Peyer's patch (tissue), 4 donors: Measurements from ENCODE around the gene TBX10. TPM values are rescaled to one million over a fixed set of nuclear protein-coding genes. Genes with fewer than 3 reads are reported as not detected.

Source experiments
- DNase-seq, 3 donors: peaks; one replicate each; pipeline ENCODE4 v3.0.0-alpha.2; 2017 to 2019
- H3K27ac ChIP-seq, 4 donors: fragments of 200-600 bp; sonication (generic); one replicate each; pipeline ENCODE4 v1.5.1; 2016 to 2019
- H3K27me3 ChIP-seq, 2 donors: fragments of 200-600 bp; sonication (generic); one replicate each; pipeline ENCODE4 v1.5.1; 2019
- H3K36me3 ChIP-seq, 3 donors: fragments of 200-600 bp; sonication (generic); one replicate each; pipeline ENCODE4 v1.5.1; 2016 to 2019
- H3K4me1 ChIP-seq, 4 donors: fragments of 200-600 bp; sonication (generic); one replicate each; pipeline ENCODE4 v1.5.1; 2016 to 2019
- H3K4me3 ChIP-seq, 4 donors: fragments of 200-600 bp; sonication (generic); 1 replicate in 3 of 4; 2 replicates in 1 of 4; pipeline ENCODE4 v1.5.1; 2016 to 2019; ENCODE audit warnings: mild to moderate bottlenecking in 1 of 4
- H3K9me3 ChIP-seq, 4 donors: fragments of 200-600 bp; sonication (generic); one replicate each; pipeline ENCODE4 v1.5.1; 2016 to 2019; ENCODE audit warnings: mild to moderate bottlenecking in 1 of 4
- POLR2A ChIP-seq, 2 donors: fragments of 450-650 bp; IDR thresholded peaks; one replicate each; pipeline ENCODE4 v1.5.1; 2017; ENCODE audit warnings: antibody characterized with exemption in 2 of 2, mild to moderate bottlenecking in 2 of 2, moderate library complexity in 2 of 2
- total RNA-seq, 4 donors: library from RNA; depleted of rRNA; stranded (reverse); fragments of >200 nt; gene quantifications; one replicate each; pipeline ENCODE4 v1.1.0, GENCODE V29; 2016
- TF ChIP-seq, protein P1 (sequence below), 6 experiments: fragments of 450-650 bp in 4 of 6; fragments of 200-600 bp in 2 of 6; sonication (generic) in 1 of 6; IDR thresholded peaks; one replicate each; pipeline ENCODE4 v1.5.1; 2017 to 2019; ENCODE audit warnings: antibody characterized with exemption in 6 of 6, mild to moderate bottlenecking in 3 of 6, moderate library complexity in 1 of 6

TBX10 gene
- total RNA-seq, 4 donors from 2014 or later, result 16.9 to 82.5 (median 64.1) TPM; not detected in 1

GRCh38 chr11:67652965-67653845 lies 13.6 kb upstream of the TBX10 start:
- no peak overlapping the region for H3K4me3 ChIP-seq
- DNase-seq, result peak in 2 of 3 donors; percentile 26 to 37
- H3K9me3 ChIP-seq, result no peaks in the 10 kb centered on the region
- H3K36me3 ChIP-seq, result no peaks in the 10 kb centered on the region
- H3K27me3 ChIP-seq, result no peaks in the 10 kb centered on the region
- peaks cover 0 to 33% (median 14%) of the 10 kb centered on the region in 4 donors for H3K4me1 ChIP-seq
- TF ChIP-seq, protein P1, sequence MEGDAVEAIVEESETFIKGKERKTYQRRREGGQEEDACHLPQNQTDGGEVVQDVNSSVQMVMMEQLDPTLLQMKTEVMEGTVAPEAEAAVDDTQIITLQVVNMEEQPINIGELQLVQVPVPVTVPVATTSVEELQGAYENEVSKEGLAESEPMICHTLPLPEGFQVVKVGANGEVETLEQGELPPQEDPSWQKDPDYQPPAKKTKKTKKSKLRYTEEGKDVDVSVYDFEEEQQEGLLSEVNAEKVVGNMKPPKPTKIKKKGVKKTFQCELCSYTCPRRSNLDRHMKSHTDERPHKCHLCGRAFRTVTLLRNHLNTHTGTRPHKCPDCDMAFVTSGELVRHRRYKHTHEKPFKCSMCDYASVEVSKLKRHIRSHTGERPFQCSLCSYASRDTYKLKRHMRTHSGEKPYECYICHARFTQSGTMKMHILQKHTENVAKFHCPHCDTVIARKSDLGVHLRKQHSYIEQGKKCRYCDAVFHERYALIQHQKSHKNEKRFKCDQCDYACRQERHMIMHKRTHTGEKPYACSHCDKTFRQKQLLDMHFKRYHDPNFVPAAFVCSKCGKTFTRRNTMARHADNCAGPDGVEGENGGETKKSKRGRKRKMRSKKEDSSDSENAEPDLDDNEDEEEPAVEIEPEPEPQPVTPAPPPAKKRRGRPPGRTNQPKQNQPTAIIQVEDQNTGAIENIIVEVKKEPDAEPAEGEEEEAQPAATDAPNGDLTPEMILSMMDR (IDR thresholded peaks at IDR 0.05), result no peak
- TF ChIP-seq POLR2A (IDR thresholded peaks at IDR 0.05), result no peak
- H3K27ac ChIP-seq, result no peak overlapping the region

DNA sequence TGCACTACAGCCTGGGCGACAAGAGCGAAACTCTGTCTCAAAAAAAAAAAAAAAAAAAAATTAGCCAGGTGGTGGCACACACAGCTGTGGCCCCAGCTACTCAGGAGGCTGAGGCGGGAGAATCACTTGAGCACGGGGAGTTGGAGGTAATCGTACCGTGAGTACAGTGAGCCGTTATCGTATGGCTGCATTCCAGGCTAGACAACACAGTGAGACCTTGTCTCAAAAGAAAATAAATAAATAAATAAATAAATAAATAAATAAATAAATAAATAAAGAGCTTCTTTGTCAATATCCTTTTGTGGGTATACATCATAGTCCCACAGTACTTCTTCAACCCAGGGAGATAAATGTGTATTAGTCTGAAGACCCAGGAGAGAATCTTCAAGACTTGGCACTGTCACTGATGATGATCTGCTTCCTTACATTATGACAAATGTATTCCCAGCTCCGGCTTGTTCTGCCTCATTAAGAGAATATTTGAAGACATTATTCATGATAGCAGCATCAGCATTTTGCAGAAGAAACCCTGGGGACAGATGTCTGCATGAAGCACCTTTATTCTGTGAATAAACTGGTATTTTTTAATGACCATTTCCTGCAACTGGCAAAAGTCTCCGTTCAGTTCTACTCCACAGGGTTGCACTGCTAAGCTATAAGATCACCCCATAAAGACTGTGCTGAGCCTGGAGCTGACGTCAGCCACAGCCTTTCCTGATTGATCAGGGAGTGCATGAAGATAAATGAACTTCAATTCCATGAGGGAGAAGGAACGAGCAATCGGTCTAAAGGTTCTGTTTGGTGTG lies 12.6 kb upstream of the TBX10 start:
- DNase-seq, result peak in 2 of 3 donors; percentile 55 to 56
- H3K27ac ChIP-seq, result peak overlapping the region in 2 of 4 donors; percentile 12 to 33
- H3K27me3 ChIP-seq, result no peaks in the 10 kb centered on the region
- no peaks in the 10 kb centered on the region for H3K9me3 ChIP-seq
- TF ChIP-seq, protein P1 (IDR thresholded peaks at IDR 0.05), result no peak
- TF ChIP-seq POLR2A (IDR thresholded peaks at IDR 0.05), result no peak
- H3K4me3 ChIP-seq, result no peak overlapping the region
- no peaks in the 10 kb centered on the region for H3K36me3 ChIP-seq
- H3K4me1 ChIP-seq, result peaks cover 0 to 44% (median 21%) of the 10 kb centered on the region in 4 donors

- Histone ChIP-seq H3K4me1 (peaks cover 0 to 60% (median 39%) of the 10 kb centered on the region in 4 donors), H3K27ac (peak overlapping the region; percentile 72 to 92 (median 83))
Measured at GRCh38 chr11:67649634-67650510, 10.3 kb upstream of the TBX10 start.

DNA sequence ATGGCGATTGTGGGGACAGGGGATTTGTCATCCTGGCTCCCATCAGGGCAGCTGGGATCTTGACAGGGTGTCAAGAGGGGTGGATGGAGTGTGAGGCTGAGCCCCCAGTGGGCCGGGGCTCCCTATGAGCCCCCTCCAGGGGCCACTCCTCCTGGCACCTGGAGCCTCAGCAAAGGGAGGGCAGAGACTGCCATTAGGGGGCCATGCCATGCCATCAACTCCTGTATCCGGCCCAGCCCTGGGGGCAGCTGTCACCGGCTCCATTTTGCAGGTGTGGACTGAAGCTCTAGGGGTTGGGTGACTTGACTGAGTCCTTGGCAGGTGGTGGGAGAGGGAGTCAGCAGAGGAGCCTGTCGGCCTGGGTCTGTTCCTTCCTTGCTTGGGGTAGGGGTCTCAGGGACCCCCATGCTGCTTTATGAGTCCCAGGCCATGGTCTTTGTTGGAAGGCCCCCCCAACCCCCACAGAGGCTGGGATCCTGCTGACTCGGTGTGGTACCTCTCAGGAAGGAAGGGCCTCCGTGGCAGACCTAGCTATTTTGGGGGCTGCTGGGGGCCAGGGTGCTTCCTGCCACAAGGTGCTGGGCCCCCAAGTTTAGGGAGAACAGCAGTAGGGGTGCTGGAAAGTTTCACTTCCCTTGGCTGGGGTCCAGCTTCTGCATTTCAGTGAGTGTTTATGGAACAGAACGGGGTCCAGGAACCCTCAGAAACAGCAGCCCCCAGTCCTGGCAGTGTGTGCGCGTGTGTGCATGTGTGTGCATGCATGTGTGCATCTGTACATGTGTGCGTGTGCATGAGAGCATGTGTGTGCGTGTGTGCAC lies 9.4 kb upstream of the TBX10 start:
- peak; percentile 47 to 85 (median 85) for DNase-seq
- TF ChIP-seq POLR2A (IDR thresholded peaks at IDR 0.05), result no peak
- TF ChIP-seq, protein P1 (IDR thresholded peaks at IDR 0.05), result no peak
- H3K36me3 ChIP-seq, result no peaks in the 10 kb centered on the region
- peaks cover 0 to 60% (median 39%) of the 10 kb centered on the region in 4 donors for H3K4me1 ChIP-seq
- peak overlapping the region in 3 of 4 donors; percentile 42 to 75 (median 57) for H3K27ac ChIP-seq
- peak overlapping the region in 1 of 4 donors; percentile 14 for H3K4me3 ChIP-seq
- H3K27me3 ChIP-seq, result no peaks in the 10 kb centered on the region
- no peaks in the 10 kb centered on the region for H3K9me3 ChIP-seq

More at GRCh38 chr11:67649634-67650510, 10.3 kb upstream of the TBX10 start:
- H3K36me3 ChIP-seq, result no peaks in the 10 kb centered on the region
- H3K9me3 ChIP-seq, result no peaks in the 10 kb centered on the region
- peak in 1 of 3 donors; percentile 44 for DNase-seq
- peak in 1 of 2 donors; percentile 74 for TF ChIP-seq POLR2A (IDR thresholded peaks at IDR 0.05)
- TF ChIP-seq, protein P1 (IDR thresholded peaks at IDR 0.05), result no peak
- peak overlapping the region; percentile 39 to 59 (median 47) for H3K4me3 ChIP-seq
- H3K27me3 ChIP-seq, result no peaks in the 10 kb centered on the region
